Amygdala (tissue), 56 donors: ENCODE measurements around the gene SLC25A31.
A peak's percentile ranks its signal among the peaks of the same experiment; 100 is the strongest.

ENCODE experiments used
- DNase-seq, 56 donors: peaks; one replicate each; lab custom pipeline; 2025; lab: John Stamatoyannopoulos, UW

The SLC25A31 gene

GRCh38 chr4:127730142-127730913 lies at the start of gene SLC25A31:
Gene SLC25A31 (plus strand): TSS chr4:127730400. CDS start chr4:127730546, 146 bp downstream.
- DNase-seq, result peak in 1 of 56 donors; percentile 1

GRCh38 chr4:127685292-127685691 lies 44.9 kb upstream of the SLC25A31 start:
- DNase-seq, result no peak

GRCh38 chr4:127686658-127687057 lies 43.5 kb upstream of the SLC25A31 start:
- no peak for DNase-seq

- DNase-seq, result no peak
Measured at GRCh38 chr4:127687580-127687979, 42.6 kb upstream of the SLC25A31 start.

- no peak for DNase-seq
Measured at GRCh38 chr4:127698789-127699200, 31.4 kb upstream of the SLC25A31 start.

- DNase-seq, result no peak
Measured at GRCh38 chr4:127708985-127709384, 21.2 kb upstream of the SLC25A31 start.

GRCh38 chr4:127709456-127709855 lies 20.7 kb upstream of the SLC25A31 start:
- no peak for DNase-seq

GRCh38 chr4:127731406-127731805 lies 1.2 kb downstream of the SLC25A31 start:
- no peak for DNase-seq

GRCh38 chr4:127732623-127733328 lies 2.6 kb downstream of the SLC25A31 start:
- peak in 1 of 56 donors; percentile 34 for DNase-seq

- no peak for DNase-seq
Measured at GRCh38 chr4:127734976-127735375, 4.8 kb downstream of the SLC25A31 start.

GRCh38 chr4:127737295-127737694 lies 7.1 kb downstream of the SLC25A31 start:
- DNase-seq, result no peak

- DNase-seq, result no peak
Measured at GRCh38 chr4:127741247-127741646, 11.0 kb downstream of the SLC25A31 start.

GRCh38 chr4:127747883-127748282 lies 17.7 kb downstream of the SLC25A31 start:
- no peak for DNase-seq

- DNase-seq, result no peak
Measured at GRCh38 chr4:127748957-127749356, 18.8 kb downstream of the SLC25A31 start.

- DNase-seq, result no peak
Measured at GRCh38 chr4:127756906-127757305, 26.7 kb downstream of the SLC25A31 start.

- DNase-seq, result no peak
Measured at GRCh38 chr4:127759228-127759820, 29.1 kb downstream of the SLC25A31 start.

GRCh38 chr4:127759893-127760292 lies 29.7 kb downstream of the SLC25A31 start:
- DNase-seq, result no peak

- DNase-seq, result no peak
Measured at GRCh38 chr4:127771535-127772275, 41.5 kb downstream of the SLC25A31 start.

GRCh38 chr4:127772769-127773671 lies 42.8 kb downstream of the SLC25A31 start:
- no peak for DNase-seq

GRCh38 chr4:127775843-127776242 lies 45.6 kb downstream of the SLC25A31 start:
- DNase-seq, result no peak
